IMR-90 (cell line): ENCODE measurements around the gene LETM1. TPM values are rescaled to one million over a fixed set of nuclear protein-coding genes. Genes with fewer than 3 reads are reported as not detected.

ENCODE experiments used
- ATAC-seq: fragments of 200-7000 bp; cut with Tn5 transposase; 2 replicates; pipeline ENCODE4 v1.9.1; 2020; ENCODE audit warnings: low read depth, mild to moderate bottlenecking, moderate library complexity
- BruUV-seq: library from RNA; stranded (reverse); fragments of 400-500 nt; replicated peaks from 2 replicates; lab custom pipeline; 2021; lab: Mats Ljungman, UMichigan
- CTCF ChIA-PET: fragments of 300-600 bp; formaldehyde crosslinking; extraction: SDS; loops from one replicate; lab custom pipeline; 2021; ENCODE audit warnings: antibody characterized with exemption; lab: Yijun Ruan, JAX
- POLR2A ChIA-PET: fragments of 300-600 bp; sonication (Branson Sonifier 250); formaldehyde crosslinking; loops from one replicate; lab custom pipeline; 2022; ENCODE audit warnings: antibody characterized with exemption; ENCODE audit not compliant: unreplicated experiment; lab: Charles Lee
- DNase-seq: peaks from one replicate; pipeline ENCODE4 v3.0.0; 2013
- H2AFZ ChIP-seq: replicated peaks from 2 replicates; pipeline ENCODE3; 2013; ENCODE audit warnings: low read length, mild to moderate bottlenecking; ENCODE audit not compliant: poor library complexity
- H2AK5ac ChIP-seq: 2 replicates; pipeline ENCODE4 v1.6.1; 2013; ENCODE audit warnings: low read depth, low read length, inconsistent platforms
- H2AK9ac ChIP-seq: replicated peaks from 2 replicates; pipeline ENCODE3; 2013; ENCODE audit warnings: mild to moderate bottlenecking, low read depth, low read length, moderate library complexity; ENCODE audit not compliant: poor library complexity
- H2BK120ac ChIP-seq: 2 replicates; pipeline ENCODE4 v1.6.1; 2013; ENCODE audit warnings: low read depth, low read length, inconsistent platforms
- H2BK15ac ChIP-seq: 3 replicates; pipeline ENCODE4 v1.6.1; 2013; ENCODE audit warnings: low read depth, low read length, inconsistent platforms
- H2BK20ac ChIP-seq: 2 replicates; pipeline ENCODE4 v1.6.1; 2013; ENCODE audit warnings: low read depth, mild to moderate bottlenecking, inconsistent platforms, low read length, moderate library complexity
- H2BK5ac ChIP-seq: 2 replicates; pipeline ENCODE4 v1.6.1; 2013; ENCODE audit warnings: mild to moderate bottlenecking, low read depth, low read length, inconsistent platforms; ENCODE audit not compliant: poor library complexity, severe bottlenecking
- H3K14ac ChIP-seq: replicated peaks from 2 replicates; pipeline ENCODE4 v1.6.1; 2013; ENCODE audit warnings: low read depth, low read length, inconsistent platforms
- H3K18ac ChIP-seq: 2 replicates; pipeline ENCODE4 v1.6.1; 2013; ENCODE audit warnings: low read depth, low read length, control low read depth
- H3K23ac ChIP-seq: 2 replicates; pipeline ENCODE4 v1.6.1; 2013; ENCODE audit warnings: low read depth, low read length, inconsistent platforms
- H3K27ac ChIP-seq: 2 replicates; pipeline ENCODE4 v1.5.1; 2013; ENCODE audit warnings: mild to moderate bottlenecking, control low read depth, low read length; ENCODE audit not compliant: insufficient read depth
- H3K27me3 ChIP-seq: 2 replicates; pipeline ENCODE4 v1.6.1; 2013; ENCODE audit warnings: low read length; ENCODE audit not compliant: control insufficient read depth, insufficient read depth
- H3K36me3 ChIP-seq: 2 replicates; pipeline ENCODE4 v1.6.1; 2013; ENCODE audit warnings: low read length, mixed read lengths; ENCODE audit not compliant: control insufficient read depth, insufficient read depth
- H3K4ac ChIP-seq: 2 replicates; pipeline ENCODE4 v1.6.1; 2013; ENCODE audit warnings: low read depth, low read length, inconsistent platforms
- H3K4me1 ChIP-seq: 2 replicates; pipeline ENCODE4 v1.6.1; 2013; ENCODE audit warnings: low read length, mixed read lengths; ENCODE audit not compliant: control insufficient read depth, insufficient read depth
- H3K4me2 ChIP-seq: 2 replicates; pipeline ENCODE4 v1.6.1; 2013; ENCODE audit warnings: low read depth, mild to moderate bottlenecking, control low read depth, low read length, moderate library complexity
- H3K4me3 ChIP-seq: 2 replicates; pipeline ENCODE4 v1.5.1; 2013; ENCODE audit warnings: low read depth, mild to moderate bottlenecking, control low read depth, low read length, moderate library complexity; ENCODE audit not compliant: insufficient read depth
- H3K56ac ChIP-seq: 2 replicates; pipeline ENCODE4 v1.6.1; 2013; ENCODE audit warnings: low read length, inconsistent platforms; ENCODE audit not compliant: insufficient read depth; ENCODE audit errors: extremely low read depth
- H3K79me1 ChIP-seq, 2 experiments: 2 replicates each; pipeline ENCODE4 v1.6.1; 2013; ENCODE audit warnings: low read length in 2 of 2, inconsistent platforms in 1 of 2, low read depth in 1 of 2
- H3K9ac ChIP-seq: 2 replicates; pipeline ENCODE4 v1.6.1; 2013; ENCODE audit warnings: low read depth, low read length, control low read depth
- H3K9me1 ChIP-seq: 2 replicates; pipeline ENCODE4 v1.6.1; 2013; ENCODE audit warnings: low read length, inconsistent platforms; ENCODE audit not compliant: insufficient read depth
- H3K9me3 ChIP-seq: 2 replicates; pipeline ENCODE4 v1.6.1; 2013; ENCODE audit warnings: low read length; ENCODE audit not compliant: control insufficient read depth, insufficient read depth
- H4K20me1 ChIP-seq: 2 replicates; pipeline ENCODE4 v1.6.1; 2013; ENCODE audit warnings: low read length, inconsistent platforms; ENCODE audit not compliant: insufficient read depth
- H4K5ac ChIP-seq: 2 replicates; pipeline ENCODE4 v1.6.1; 2013; ENCODE audit warnings: mild to moderate bottlenecking, low read depth, low read length, control low read depth
- H4K8ac ChIP-seq, 2 experiments: 2 replicates each; pipeline ENCODE4 v1.6.1; 2013; ENCODE audit warnings: low read depth in 2 of 2, low read length in 2 of 2, control low read depth in 1 of 2, inconsistent platforms in 1 of 2
- H4K91ac ChIP-seq: 2 replicates; pipeline ENCODE4 v1.6.1; 2013; ENCODE audit warnings: low read depth, low read length, inconsistent platforms; ENCODE audit not compliant: insufficient read depth
- MAFK ChIP-seq: IDR thresholded peaks from 2 replicates; pipeline ENCODE4 v1.6.1; 2012; ENCODE audit warnings: low read depth, low read length, improper control_type of control experiment
- WGBS, 2 experiments: methylation state at CpG; one replicate each; pipeline versions ENCODE4 v1.1.5 to v1.1.7; 2013; ENCODE audit warnings: missing lambda C conversion rate in 2 of 2; ENCODE audit not compliant: insufficient read length in 1 of 2; ENCODE audit errors: extremely low coverage in 2 of 2; 5-methylcytosine and 5-hydroxymethylcytosine counted together
- dilution Hi-C: fragments of 300-500 bp; cut with HindIII; formaldehyde crosslinking; loops from one replicate; pipeline ENCODE4 v1.14.3; 2018; ENCODE audit warnings: low sequenced_read_pairs; ENCODE audit not compliant: unreplicated experiment
- in situ Hi-C: fragments of 300-500 bp; cut with MboI; formaldehyde crosslinking; loops from 3 replicates; pipeline ENCODE4 v1.14.3; 2019; ENCODE audit warnings: low sequenced_read_pairs, inconsistent platforms, mixed read lengths
- intact Hi-C: fragments of 100-400 bp; cut with micrococcal nuclease; formaldehyde crosslinking; loops from 2 replicates; pipeline ENCODE4 v1.10.0; 2022
- polyA plus RNA-seq, 3 experiments: library from polyadenylated mRNA; depleted of rRNA; stranded (reverse); fragments of >200 nt; gene quantifications; 2 replicates each; pipeline ENCODE4 v1.2.3, GENCODE V29; 2012; ENCODE audit warnings: low replicate concordance in 1 of 3
- total RNA-seq: library from RNA; depleted of rRNA; stranded (reverse); fragments of >200 nt; gene quantifications from 2 replicates; pipeline ENCODE4 v1.2.3, GENCODE V29; 2012

LETM1 gene
- total and polyA plus RNA-seq, 2 of the 4 experiments (the other 2 are of a cell fraction) = 25.0 to 49.3 TPM

GRCh38 chr4:1806223-1806564 lies 49.8 kb downstream of the LETM1 start:
- dilution Hi-C loops = no loop called here
- Histone ChIP-seq H4K5ac (no peak overlapping the region), H3K23ac (no peak overlapping the region), H3K4me2 (no peak overlapping the region), H3K79me1 (no peaks in the 10 kb centered on the region), H2BK20ac (no peak overlapping the region), H3K36me3 (no peaks in the 10 kb centered on the region; the same call in 1 of the 2 replicates), H2BK5ac (no peak overlapping the region), H3K27me3 (no peaks in the 10 kb centered on the region), H2BK120ac (no peak overlapping the region), H4K8ac (no peak overlapping the region), H2AK9ac (no peak overlapping the region), H3K9me1 (no peaks in the 10 kb centered on the region), H3K18ac (no peak overlapping the region), H4K20me1 (peaks cover 15% of the 10 kb centered on the region), H3K27ac (no peak overlapping the region), H3K14ac (no peak overlapping the region), H2AK5ac (no peak overlapping the region), H2AFZ (no peak overlapping the region), H4K91ac (no peak overlapping the region), H2BK15ac (no peak overlapping the region), H3K4me1 (no peaks in the 10 kb centered on the region; the same call in 1 of the 2 replicates), H3K4me3 (no peak overlapping the region), H3K56ac (no peak overlapping the region), H3K9ac (no peak overlapping the region), H3K4ac (no peak overlapping the region), H3K9me3 (no peaks in the 10 kb centered on the region)
- no TSS peak for BruUV-seq
- in situ Hi-C loops = no loop called here
- POLR2A ChIA-PET = no interaction called here
- ATAC-seq (no peak), DNase-seq (no peak)
- no peak for TF ChIP-seq MAFK
- 100% methylated on average over 2 of the region's 11 CpGs; no CpG with 5 or more reads in 1 of the 2 experiments for WGBS, 2 experiments
- intact Hi-C loops = no loop called here
- CTCF ChIA-PET = no interaction called here
